T1000 (cell line): ENCODE results near the gene COMMD7.

Source experiments
- DNase-seq: peaks from one replicate; lab custom pipeline; 2025; ENCODE audit warnings: mixed read lengths; lab: John Stamatoyannopoulos, UW

Gene COMMD7

DNA sequence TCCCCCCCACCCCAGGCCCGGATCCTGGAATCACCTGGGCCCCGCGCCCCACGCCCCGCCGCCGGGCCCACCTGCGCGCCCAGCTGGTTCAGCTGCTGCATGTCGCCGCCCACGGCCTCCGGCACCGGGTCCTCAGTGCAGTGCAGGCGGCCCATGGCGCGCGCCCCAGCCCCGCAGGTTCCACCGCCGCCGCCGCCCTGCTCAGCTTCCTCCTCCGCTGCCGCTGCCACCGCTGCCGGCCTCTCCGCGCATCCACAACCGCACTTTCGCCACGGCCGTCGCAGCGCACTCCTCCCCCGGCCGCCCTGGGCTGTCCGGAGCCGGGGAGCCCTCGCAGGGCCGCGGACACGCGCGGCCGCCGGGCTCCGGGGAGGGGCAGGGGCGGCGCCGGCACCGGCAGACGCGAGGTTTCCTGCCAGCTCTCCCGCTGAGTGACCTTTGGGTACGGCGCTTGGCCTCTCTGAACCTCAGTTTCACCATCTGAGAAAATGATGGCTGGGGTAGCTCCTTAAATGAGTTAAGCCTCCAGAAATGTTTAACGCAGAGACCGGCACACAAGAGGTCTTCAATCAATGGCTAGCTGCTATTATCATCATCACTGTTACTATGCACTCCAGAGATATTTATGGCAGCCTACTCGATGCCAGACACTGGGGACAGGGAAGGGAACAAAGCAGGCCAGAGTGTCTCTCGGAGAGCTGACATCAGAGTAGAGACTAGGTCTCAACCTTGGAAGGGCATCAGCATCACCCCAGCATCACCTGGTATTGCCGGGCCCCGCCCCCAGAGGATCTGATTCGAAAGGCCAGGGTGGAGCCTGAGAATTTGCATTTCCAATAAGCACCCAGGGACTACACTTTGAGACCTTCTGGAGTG, at the start of gene COMMD7:
Gene COMMD7 (minus strand): TSS at position 231 of the 876 bp plus-strand sequence. CDS start 76 bp downstream, at position 155.
- DNase-seq, result no peak

DNA sequence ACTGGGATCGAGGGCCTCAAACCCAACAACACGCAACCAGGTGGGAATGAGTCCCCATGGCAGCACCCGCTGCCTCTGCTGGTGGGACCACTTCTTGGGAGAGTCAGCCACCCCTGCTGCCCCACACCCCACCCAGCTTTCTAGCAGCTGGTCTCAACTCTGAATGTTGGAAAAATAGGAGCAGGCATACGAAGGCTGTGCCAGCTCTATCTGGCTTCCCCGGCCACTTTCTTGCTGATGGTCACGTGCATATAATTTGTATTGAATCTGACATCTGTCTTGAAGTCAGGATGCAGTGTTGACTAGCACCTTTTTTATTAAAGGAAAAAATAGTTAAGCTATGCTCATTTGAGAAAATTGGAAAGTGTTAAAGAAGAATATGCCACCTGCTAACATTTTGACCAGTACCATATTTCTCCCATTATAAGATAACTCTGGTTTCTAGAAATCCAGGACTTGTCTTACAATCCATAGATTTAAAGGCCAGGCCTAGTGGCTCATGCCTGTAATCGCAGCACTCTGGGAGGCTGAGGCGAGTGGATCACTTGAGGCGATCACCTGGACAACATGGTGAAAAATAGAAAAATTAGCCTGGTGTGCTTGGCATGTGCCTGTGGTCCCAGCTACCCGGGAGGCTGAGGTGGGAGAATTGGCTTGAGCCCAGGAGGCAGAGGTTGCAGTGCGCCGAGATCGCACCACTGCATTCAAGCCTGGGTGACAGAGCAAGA, 49.6 kb upstream of the COMMD7 start:
- no peak for DNase-seq

DNA sequence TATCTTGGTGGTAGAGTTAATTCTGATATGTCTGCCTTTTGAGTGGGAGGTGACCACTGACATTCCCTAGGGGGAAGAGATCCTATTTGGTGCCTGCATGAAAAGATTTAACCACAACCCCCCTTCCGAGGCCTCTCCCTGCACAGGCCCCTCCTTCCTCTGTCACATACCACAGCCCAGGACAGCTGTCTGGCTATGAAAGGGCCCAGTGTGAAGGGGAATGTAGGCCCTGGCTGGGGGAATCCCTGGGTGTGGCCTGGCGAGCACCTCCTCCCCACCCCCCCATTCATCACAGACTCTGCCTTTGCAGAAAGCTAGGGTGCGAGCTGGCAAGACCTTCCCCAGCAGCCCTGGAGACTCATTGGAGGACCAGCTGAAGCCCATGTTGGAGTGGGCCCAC, 49.0 kb upstream of the COMMD7 start:
- no peak for DNase-seq

GRCh38 chr20:32790751-32791057, 47.4 kb upstream of the COMMD7 start:
- DNase-seq, result no peak

DNA sequence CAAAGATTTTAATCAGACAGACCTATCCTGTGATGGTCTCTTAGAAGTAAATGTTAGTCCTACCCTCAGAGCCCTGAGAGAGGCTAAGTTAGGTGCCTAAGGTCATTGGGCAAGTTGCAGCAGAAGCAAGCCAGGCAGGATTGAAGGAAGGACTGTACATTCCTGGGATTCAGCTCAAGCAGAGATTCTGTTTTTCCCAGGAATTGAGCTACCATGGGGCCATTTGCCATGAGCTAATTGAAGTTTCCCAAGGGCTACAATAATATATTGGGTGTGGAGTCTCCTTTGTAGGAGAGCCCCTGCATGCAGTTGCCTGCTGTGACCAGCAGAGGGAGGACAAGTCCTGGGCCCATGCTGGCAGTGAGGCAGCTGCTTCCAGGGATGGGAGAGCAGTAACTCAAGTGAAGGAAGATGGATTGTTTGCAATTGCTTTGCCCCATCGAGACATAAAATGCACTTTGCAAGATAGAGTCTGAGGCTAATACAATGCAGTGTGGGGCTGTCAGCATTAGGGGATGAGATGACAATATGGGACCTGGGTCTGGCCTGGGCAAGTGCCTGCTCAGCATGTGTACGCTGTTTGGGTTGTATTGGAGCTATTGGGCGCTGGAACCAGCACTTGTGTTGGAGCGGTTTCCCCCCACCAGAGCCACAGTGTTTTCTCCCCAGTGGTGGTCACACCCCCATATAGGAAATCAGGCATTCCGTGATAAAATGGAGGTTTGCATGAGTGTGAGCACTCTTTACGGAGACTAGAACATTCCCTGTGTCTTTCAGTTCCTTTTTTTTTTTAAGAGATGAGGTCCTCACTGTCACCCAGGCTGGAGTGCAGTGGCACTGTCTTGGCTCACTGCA, 46.9 kb upstream of the COMMD7 start:
- DNase-seq, result peak; percentile 24

GRCh38 chr20:32787168-32787567, 43.9 kb upstream of the COMMD7 start:
- no peak for DNase-seq

GRCh38 chr20:32786059-32786760, 42.9 kb upstream of the COMMD7 start:
- DNase-seq, result no peak

- no peak for DNase-seq
These were observed 41.3 kb upstream of the COMMD7 start for GRCh38 chr20:32784369-32785080.

DNA sequence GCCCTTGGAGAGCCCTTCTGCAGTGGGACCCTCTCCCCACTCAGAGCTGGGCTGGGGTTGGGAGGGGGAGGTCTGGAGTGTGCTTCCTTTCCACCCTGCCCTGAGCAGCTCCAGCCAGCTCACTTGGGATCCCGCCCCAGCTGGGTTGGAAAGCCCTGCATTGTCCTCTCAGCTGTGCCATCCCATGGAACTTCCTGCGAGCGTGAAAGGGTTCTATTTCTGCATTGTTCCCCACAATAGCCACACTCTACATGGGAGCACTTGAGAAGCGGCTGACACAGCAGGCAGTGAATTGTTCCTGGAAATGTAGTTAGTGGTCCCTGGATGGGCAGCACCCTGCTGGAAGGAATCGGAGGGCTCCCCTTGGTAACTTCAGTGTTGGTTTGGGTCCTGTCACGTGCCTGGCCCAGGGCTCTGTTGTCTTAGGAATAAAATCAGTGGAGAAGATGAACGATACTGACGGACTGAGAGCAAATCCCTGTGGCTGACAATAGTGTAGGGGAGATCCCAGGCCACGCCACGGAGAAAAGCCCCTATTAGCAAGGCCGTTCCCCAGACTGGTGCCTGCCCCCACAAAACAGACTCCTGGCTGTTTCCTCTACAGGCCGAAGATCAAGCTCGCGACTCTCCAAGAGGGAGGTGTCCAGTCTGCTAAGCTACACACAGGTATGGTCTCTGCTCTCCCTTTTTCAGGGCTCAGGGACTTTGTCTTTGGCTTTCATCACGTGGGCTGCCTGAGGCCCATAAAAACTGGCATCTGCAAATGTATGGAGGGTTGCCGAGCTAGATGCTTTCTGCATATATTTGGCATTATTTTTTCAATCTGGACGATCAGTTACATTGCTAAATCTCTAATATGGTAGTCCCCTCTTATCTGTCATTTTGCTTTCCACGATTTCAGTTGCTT, 37.7 kb upstream of the COMMD7 start:
- no peak for DNase-seq

- DNase-seq, result no peak
These were observed 37.0 kb upstream of the COMMD7 start for GRCh38 chr20:32780278-32780677.

GRCh38 chr20:32779500-32780211, 36.4 kb upstream of the COMMD7 start:
- DNase-seq, result no peak

DNA sequence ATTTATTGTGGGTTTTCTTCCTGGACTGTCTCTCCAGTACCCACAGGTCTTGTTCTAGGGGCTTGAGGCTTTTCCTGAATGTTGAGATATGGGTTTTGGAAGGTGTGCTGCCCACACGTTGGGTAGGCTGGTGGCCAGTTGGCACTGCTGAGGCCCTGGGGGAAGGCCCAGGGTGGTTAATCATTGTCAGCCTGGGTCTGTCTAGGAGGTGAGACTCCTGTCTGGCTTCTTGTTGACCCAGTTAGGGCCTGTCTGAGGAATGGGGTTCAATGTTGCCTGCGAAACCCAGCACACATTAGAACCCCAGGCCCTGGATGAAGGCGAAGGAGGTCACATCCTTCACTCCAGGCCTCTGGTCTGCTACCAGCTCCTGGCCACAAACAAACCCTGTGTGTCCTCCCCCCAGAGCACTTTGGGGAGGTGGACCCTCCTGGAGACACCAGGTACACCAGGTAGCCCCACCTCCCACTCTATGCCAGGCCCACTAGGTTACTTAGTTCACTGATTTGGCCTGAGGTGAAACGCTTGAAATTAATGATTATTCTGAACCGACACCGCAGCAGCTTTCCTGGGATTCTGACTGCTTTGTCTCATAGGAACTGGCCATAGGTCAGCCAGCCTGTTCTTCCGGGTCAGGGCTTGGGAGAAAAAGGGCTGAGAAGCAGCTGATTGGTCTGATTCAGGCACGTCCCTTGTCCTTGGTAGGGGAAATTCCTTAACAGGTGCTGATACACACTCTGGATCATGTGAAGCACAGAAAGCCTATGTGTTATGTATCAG, 34.1 kb upstream of the COMMD7 start:
- no peak for DNase-seq

GRCh38 chr20:32775336-32775991, 32.2 kb upstream of the COMMD7 start:
- DNase-seq, result no peak

GRCh38 chr20:32773855-32774254, 30.6 kb upstream of the COMMD7 start:
- DNase-seq, result no peak

DNA sequence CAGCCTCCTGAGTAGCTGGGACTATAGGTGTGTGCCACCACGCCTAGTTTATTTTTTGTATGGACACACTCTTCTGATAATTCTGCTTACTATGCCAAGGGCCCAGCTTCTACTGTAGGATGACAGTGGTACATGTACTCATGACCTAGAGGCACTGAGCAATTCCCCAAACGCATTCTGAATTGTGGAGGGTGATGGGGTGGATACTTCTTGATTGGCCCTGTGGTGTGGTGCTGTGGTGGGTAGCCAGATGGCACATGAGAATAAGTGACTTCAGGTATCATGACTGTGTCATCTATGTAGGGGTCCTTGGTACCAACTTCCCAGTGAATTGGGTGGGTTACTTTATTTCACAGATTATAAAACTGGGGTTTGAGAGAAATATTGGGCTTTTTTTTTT, 30.0 kb upstream of the COMMD7 start:
- no peak for DNase-seq

- DNase-seq, result no peak
These were observed 28.8 kb upstream of the COMMD7 start for GRCh38 chr20:32772046-32772445.

DNA sequence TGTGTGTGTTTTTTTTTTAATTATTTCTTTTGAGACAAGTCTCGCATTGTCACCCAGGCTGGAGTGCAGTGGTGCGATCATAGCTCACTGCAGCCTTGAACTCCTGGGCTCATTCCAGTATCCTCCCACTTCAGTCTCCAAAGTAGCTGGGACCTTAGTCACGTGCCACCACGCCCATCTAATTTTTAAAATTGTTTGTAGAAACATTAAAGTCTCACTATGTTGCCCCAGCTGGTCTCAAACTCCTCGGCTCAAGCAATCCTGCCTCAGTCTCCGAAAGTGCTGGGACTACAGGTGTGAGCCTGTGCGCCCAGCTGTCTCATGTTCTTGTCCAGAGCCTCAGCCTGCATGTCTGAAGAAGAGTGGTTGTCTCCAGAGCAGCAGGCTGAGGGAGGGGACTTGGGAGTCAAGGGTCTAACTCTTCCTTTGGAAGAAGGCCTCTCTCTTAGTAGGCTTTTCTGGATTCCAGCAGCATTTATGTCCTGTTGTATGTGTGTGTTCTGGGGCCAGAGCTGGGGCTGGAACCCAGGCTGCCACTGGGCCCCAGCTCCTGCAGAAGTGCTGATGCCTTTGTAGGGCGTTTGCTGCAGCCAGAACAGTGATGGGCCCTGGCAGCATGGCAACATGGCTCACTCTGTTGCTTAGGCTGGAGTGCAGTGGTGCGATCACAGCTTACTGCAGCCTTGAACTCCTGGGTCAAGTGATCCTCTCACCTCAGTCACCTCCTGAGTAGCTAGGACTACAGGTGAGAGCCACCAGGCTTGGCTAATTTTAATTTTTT, 24.3 kb upstream of the COMMD7 start:
- no peak for DNase-seq
